ENCODE data around the gene SGCD.
"Not testable (repeated sequence)": the region's sequence is repeated elsewhere in the genome, so short reads cannot be mapped to it uniquely, and the experiment has no call there.

SGCD gene

DNA sequence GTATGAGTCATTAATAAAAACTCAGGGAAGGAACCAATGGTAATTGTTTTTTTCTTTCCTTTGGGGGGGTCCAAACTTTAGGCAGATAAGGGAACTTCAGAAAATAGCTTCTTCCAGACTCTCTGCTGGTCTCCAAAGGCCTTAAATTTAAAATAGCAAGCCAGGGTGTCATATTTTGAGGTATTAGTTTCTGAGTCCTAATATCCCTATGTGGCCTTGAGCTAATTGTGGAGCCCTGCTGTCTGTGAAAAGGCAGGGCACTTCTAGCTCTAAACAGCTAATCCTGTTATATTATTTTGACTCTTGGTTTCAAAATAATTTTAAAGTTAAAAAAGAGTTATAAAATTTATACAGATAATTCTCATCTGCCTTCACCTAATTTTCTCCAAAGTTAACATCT is 327.5 kb downstream of the SGCD start:
- DNase-seq, result no peak

DNA sequence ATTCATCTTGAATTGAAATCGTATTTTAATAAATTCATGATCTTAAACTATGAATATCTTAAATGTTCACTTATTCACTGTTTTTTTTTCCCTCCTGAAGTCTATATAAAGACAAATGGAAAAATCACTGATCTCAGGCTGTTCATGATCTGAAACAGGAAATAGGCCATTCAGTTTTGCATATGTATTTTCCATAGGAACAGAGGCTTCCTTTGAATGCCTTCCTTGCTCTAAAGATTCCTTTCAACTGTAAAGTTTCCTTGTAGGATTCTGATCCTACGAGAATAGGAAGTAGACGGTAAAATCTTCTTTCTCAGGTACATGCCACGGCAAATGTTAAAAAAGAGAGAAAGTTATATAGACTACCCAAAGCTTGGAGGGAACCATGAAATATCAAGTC is 328.8 kb downstream of the SGCD start:
- no peak for DNase-seq

DNA sequence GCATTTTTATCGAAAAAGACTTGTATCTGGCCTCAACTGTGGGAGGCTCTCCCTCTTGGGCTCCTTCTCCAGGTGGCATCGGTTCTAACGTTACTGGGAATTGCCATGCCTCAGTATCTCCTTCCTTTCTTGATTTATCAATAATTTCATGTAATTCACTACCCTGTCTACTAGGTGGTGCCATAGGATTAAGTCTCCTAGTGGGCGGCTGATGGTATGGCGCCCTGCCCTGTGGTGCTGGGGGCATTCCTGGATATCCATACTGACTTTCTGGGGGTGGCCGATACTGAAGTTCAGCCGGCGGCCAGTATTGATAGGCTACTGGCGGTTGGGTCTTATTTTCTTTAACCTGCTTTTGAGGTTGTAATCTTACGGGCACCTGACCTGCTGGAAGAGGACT is 337.9 kb downstream of the SGCD start:
- DNase-seq, result not testable (repeated sequence)

DNA sequence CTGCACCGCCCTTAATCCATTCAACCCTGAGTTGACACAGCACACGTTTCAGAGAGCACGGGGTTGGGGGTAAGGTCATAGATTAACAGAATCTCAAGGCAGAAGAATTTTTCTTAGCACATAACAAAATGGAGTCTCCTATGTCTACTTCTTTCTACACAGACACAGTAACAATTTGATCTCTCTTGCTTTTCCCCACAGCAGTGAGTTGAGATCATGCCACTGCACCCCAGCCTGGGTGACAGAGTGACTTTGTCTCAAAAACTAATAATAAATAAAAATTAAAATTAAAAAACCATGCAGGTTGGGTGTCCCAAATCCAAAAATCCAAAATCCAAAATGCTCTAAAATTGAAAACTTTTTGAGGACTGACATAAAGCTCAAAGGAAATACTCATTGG is 339.7 kb downstream of the SGCD start:
- not testable (repeated sequence) for DNase-seq

DNA sequence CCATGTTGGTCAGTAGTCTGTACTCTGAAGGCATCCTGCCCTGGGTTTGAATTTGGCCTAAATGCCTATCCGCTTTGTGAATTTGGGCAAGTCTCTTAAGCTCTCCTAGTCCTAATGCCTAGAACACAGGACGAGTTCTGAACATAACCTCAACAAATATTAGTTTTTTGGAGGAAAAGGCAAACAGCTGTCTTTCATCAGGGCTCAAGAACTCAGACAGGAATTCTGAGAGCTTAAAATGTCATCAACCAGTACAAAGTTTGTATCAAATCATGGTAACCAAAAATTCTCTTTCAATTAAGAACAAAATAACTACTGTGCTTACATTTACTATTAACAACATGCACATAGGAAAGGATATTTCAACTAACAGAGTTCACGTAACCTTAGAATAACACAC is 340.7 kb downstream of the SGCD start:
- DNase-seq, result no peak

DNA sequence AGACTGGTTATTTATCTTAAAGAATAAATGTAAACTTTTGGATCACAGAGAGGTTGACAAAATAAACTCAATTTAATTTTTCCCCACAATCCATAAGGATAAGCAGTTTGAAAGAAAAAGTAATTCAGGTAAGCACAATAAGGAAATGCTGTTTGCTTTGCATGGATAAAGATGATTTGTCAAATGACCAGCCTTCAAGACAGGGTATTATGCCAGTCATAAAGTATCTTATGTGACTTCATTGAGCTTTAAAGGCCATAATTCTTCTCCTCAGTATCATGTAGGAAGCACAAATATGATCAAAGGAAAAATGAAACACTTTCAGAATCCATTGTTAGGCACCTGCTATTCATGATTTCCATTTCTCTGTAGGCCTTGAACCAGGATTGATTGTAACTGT is 342.5 kb downstream of the SGCD start:
- DNase-seq, result no peak

DNA sequence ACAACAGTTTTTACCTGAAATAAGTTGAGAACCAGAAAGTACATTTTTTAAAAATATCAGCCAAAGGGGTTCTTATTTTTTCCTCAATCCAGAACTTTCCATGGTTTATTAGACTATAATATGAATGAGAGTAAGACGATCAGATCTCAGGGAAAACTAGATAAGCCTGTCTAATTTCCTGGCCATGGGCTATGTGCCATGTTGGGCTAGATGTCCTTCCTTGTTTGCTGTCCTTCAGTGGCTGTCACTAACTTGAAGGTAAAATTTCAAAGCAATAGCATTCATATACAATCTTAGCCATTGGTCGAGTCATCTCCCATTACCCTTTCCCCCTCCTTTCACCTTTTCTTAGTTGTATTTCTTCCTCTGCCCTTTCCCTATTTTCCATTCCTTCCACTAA is 343.7 kb downstream of the SGCD start:
- no peak for DNase-seq

DNA sequence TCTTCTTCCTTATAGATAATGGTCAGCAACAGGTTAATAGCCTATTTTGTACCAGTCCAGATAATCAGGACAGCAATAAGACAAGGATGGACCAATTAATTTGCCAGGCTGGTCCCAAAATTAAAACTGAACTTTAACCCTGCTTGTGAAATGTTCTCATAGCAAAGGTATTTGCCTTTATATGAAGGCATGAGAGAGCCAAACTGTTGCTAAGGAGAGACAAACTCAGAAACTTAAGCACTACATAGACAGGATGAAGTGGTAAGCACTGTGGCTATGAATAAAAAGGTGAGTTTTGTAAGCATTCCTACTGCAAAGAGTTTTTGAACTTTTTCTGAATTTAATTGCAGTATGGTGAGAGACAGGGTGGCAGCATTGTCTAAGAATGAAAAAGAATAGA is 348.4 kb downstream of the SGCD start:
- DNase-seq, result no peak

DNA sequence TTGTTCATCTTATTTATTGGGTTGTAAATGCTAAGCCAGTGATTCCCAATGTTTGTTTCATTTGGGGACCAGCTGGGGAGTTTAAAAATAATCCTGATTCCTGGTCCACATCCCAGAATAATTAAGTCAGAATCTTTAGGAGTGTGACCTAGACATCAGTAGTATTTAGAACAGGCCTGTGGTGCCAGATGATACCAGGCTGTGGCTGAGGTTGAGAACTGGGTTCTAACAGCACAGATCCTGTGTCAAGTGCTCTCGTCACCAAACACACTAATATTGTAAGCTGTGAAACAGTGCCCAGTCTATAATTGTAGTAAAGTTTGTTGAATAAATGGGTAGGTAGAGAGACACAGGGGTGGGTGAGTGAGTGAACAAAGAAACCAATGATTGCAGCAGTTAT is 351.0 kb downstream of the SGCD start:
- DNase-seq, result no peak

DNA sequence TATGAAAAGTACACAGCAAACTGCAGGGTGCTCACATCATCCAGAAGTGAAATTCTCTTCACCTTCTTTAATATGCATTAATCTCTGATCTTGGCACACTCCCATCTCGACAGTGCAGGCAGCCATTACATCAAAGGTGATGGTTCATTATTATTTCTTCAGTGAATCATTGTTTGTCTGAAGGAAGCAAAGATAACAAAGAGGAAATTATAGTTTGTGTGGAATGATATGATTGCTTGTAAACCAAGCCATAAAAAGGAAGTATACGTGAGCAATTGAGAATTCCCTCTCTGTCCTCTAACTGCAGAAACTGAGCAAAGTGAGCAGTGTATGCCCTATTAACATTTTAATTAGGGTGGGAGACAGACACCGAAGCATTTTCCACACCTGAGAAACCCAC is 351.5 kb downstream of the SGCD start:
- no peak for DNase-seq

DNA sequence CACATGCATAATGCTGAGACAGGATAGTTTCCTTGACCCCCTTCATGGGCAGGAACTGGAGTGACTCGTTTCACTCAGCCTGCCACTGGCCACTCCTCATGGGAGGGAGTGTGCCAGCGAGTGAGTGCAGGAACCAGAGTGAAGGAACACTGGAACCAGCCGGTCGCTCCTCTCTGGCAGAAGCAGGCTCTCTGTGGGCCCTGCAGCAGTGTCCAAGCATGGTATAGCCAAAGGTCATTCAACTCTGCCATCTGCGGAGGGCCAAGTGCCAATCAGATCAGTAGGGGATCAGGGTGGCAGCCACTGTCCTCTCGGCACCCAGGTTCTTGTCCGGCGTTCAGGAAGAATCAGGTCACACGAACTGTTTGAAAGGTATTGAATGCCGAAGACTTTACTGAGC is 353.9 kb downstream of the SGCD start:
- DNase-seq, result no peak

DNA sequence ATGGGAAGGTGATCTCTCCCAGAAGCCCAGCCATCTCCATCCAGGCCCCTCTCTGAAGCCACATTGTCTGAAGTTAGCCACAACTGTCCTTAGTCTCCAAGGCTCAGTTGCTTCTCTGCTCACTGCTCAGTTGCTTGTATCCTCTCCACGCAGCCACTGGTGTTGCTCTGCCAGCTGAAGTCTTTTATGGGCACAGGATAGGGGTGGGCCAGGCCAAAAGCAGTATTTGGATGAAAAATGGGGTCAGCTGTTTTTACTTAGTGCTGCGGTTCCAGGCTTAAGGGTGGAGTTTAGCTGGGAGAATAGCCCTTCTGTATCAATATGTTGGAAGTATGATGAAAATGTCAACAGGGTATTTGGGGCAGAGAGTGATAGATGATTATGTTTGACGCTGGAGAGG is 354.3 kb downstream of the SGCD start:
- no peak for DNase-seq

DNA sequence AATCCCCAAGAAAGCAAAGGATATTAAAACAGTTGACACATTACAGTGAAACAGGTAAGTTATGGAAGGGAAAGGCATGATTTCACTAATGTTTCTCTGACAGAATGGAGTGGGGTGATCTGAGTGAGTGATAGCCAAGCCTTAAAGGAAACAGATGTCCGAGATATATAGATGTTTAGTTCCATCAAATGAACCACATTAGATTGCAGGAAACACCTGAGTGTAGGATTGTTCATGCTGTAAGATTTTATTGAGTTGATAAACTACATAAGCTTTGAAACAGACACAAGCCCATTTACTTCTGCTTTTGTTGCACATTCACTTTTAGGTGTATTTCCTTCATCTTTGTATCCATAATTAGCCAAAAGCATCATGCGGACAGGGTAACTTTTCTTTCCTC is 356.0 kb downstream of the SGCD start:
- no peak for DNase-seq

DNA sequence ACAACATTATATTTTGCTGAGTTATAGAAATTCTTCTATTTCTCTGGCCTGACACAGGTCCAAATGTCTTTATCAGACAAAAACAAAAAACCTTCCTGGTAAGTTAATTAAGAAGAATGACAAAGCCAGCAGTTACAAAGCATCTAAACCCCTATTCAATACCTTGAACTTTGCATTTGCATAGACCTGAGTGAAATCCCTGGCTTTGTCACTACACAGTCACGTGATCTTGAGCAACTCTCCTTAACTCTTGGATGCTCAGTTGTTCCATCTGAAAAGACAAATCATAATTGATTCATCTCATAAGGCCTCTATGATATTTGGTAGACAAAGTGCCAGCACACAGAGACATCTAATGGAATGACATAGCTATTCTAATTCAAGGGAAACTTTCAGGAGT is 356.5 kb downstream of the SGCD start:
- DNase-seq, result no peak

DNA sequence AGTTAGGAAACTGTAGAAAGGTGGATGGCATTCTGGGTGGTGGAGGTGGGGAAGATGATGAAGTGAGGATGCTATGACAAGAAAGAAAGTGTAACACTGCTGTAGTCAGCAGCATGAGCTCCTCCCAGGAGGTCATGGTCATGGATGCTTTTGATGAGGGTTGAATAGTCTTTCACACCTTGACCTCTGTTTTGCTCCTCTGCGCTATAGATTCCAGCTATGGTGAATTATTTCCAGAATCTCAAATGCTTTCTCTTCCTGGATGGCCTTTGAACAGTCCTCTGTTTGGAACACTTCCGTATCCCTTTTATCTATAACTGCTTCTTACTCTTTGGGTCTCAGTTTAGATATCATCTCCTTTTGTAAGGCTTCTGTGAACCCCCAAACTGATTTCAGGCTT is 357.3 kb downstream of the SGCD start:
- DNase-seq, result no peak

DNA sequence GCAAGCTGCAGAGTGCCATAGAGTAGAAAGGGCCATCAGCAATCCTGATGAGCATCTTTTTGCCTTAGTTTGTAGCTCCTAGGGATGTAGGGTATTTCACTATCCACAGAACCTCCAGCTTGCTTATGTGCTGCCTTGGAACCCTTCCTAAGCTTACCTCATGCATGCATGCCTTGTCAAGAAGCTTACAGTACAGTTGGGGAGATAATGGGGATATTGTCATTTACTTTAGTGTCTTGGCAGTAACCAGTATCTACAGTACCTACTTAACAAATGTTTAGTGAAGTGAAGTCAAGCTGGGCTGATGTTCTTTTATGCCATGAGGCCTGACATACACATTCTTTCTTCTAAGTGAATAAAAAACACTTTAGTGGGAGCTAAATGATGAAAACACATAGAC is 358.5 kb downstream of the SGCD start:
- DNase-seq, result no peak

DNA sequence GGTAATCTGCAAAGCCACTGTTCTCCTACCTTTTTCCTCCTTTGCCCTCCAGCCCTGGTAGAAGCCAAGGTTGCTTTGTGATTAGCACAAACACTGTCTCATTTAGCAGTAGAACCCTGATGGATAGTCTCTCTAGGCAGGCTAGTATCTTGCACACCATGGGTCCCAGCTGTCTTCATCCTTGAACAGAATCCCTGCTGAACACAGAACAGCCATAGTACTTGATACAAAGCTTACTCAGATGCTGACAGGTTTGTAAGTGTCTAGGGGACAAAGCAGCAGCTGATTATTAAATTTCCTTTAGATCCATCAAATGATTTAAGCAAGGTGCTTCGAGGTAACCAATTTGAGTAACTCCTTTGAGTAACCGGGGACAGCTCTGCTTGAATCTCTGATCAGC is 359.4 kb downstream of the SGCD start:
- no peak for DNase-seq

DNA sequence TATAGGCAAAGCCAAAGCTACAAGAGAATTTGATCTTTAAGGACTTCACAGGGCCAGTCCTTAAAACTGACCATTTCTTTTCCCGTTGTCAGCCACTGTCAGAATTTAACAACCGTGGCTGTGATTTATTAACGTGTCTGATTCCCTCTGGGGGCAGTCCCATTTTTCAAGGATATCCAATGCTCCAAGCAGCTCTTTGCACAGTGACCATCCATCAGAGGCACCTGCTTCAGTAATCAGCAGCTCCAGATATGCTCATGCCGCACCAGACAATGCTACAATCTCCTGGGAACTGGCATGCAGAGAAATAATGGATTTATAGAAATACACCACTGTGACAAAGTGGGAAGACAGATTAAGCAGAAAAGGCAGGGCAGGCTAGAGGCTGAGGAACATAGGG is 359.8 kb downstream of the SGCD start:
- no peak for DNase-seq

DNA sequence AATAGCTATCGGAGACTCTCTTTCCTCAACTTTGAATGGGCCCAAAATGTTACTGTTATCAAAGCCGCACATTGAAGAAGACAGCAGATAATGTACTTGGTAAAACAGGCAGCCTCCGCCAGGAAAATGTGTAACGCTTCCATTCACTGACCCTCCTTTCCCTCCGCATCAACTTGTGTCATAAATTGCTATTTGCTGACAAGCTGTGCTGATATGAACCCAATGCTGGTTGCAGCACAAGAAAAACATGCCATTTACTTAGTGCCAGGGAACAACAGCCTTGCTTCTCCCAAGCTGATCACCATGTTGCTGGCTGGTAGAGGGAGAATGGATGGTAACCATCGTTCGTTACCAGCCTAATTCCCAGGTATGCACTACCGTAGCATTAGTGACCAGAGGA is 360.6 kb downstream of the SGCD start:
- DNase-seq, result no peak

DNA sequence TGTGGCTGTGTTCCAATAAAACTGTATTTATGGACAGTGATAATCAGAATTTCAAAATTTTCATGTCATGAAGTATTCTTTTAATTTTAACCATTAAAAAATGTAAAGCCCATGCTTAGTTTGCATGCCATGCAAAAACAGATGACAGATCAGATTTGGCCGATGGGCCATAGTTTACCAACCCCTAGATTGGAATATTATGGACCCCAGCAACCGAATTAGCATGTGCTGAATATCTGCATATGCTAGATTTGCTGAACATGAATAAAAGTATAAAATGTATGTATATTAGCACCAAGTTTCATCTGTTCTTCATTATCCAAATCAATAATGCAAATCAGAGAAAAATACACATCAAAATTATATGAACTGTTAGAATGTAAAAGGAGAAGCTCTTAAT is 364.6 kb downstream of the SGCD start:
- DNase-seq, result no peak

DNA sequence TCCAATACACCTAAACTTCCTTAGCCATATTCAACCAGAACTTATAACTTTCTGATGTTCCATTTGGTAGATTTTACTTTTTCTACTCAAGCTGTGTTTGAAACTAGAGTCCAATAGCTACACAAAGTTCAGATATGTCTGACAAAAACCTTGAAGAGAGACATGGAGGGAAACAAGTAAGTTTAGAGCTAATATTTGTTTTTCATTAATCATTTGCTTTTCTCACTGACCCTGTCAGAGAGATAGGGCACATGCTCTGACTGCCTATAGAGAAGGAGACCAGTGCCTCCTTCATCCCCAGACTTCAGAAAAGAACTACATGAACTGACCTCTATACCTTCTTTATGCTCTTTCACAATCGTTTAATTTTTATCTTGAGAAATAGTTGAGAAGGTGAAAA is 366.1 kb downstream of the SGCD start:
- DNase-seq, result no peak

DNA sequence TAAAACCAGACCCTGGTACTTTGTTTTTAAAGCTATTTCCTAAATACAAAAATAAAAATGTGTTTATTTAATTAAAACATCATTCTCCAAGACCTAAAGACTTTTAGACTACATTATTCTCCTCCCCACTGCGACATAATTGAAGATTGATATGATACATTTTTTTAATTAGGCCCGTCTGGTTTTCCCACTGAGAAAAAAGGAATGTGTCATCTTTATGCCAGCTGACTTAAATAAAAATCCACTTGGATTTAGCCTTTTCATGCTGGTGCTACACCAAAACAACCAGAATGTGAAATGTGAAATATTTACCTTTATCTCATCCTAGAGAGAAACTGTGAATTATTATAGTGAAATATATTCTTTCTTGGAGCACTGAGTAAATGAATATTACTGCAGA is 367.6 kb downstream of the SGCD start:
- DNase-seq, result no peak

DNA sequence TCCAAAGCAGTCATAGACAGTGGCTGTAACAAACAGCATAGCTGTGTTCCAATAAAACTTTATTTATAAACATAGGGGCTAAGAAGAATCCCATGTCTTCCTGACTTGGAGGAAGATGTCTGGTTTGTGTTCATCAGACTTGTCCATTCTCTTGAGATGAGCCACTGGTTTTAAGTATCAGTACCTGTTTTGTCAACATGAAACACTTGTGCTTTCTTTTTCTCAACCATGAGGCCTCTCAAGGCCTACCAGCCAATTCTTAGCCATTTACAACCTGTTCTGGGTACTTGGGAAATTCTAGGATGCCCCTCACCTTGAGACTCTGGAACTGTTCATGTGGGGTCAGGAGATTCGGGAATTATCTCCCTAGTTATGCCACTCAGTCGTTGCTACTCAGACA is 368.8 kb downstream of the SGCD start:
- no peak for DNase-seq

DNA sequence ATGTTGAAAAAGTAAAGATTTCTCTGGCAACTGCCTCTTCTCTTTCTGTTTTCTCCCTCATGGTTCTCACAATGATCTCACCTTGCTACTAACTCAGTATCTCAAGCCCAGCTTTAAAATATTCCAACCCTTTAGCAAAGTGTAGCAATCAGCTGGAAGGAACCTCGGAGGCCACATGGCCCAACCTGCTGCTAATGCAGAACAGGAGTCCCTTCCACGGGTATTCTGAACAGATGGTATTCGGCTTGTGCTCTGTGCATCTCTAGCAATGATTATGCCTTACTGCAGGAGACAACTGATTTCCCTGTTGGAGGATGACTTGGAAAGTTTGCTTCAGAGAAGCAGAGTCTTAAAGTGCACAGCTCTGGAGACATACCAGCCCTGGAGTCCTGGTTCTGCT is 371.4 kb downstream of the SGCD start:
- no peak for DNase-seq

DNA sequence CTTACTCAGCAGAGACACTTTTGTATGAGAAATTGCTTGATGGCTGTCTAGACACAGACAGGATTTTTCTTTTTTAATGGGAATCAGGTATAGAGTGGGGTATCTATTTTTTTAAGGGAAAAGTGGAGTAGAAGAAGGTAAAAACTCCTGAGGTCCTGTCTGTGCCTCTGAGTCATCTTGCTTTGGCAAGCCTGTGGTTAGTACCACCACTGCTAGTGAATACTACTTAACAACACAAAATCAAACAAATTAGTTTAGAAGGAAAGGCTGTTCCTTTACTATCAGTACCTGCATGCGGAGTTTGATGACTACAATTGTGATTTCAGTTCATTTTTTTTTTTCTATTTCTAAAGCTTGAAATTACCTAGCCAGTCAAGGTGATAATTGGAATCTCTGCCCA is 372.2 kb downstream of the SGCD start:
- DNase-seq, result no peak

DNA sequence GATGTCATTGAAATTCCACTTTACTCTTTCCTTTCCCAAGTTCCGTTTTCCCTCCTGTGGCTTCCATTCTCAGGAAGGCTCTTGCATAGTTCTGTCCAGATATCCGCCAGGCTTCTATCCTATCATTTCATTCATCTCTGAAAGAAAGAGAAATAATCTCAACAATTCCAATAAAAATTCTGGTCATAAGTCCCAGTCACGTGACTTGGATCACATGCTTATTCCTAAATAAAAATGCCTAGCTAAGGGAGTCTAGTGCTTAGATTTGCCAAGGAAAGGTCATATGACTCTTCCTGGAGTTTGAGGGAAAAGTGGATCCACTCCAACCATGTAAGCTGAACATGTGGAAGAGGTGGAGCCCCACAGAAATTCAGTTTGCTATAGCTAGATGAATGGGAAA is 377.2 kb downstream of the SGCD start:
- DNase-seq, result no peak
